ENCODE measurements around the gene OR13C8.
"Not testable (repeated sequence)": the region's sequence is repeated elsewhere in the genome, so short reads cannot be mapped to it uniquely, and the experiment has no call there.

The OR13C8 gene, protein sequence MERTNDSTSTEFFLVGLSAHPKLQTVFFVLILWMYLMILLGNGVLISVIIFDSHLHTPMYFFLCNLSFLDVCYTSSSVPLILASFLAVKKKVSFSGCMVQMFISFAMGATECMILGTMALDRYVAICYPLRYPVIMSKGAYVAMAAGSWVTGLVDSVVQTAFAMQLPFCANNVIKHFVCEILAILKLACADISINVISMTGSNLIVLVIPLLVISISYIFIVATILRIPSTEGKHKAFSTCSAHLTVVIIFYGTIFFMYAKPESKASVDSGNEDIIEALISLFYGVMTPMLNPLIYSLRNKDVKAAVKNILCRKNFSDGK

GRCh38 chr9:104568868-104569267 lies at the start of gene OR13C8:
TSS of gene OR13C8 (plus strand) at chr9:104569168. CDS start at chr9:104569168, 0 bp downstream.
- DNase-seq (ENCODE audit: low spot score), result no peak

DNA sequence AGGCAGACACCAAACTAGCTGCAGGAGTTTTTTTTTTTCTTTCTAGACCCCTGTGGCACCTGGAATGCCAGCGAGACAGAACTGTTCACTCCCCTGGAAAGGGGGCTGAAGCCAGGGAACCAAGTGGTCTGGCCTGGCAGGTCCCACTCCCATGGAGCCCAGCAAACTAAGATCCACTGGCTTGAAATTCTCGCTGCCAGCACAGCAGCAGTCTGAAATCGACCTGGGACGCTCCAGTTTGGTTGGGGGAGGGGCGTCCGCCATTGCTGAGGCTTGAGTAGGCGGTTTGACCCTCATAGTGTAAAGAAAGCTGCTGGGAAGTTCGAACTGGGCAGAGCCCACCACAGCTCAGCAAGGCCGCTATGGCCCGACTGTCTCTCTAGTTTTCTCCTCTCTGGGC lies 48.7 kb upstream of the OR13C8 start:
- not testable (repeated sequence) for DNase-seq (ENCODE audit: low spot score)

DNA sequence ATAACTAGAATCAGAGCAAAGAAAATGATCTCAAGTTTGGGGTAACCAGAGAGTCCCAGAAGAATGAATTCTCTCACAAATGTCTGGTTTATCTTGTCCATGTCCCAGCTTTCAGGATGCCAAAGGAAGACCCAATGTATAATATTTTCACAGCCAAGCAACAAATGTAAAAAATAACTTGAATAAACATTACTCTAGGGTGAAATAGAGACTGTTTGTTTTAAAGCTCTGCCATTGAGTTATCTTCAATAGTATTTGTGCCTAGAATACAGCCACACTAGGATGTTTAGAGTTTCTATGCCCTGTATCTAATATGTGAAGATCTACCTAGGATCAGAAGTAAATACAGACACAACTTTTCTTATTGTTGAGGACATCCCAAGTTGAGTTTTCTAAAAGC lies 41.9 kb upstream of the OR13C8 start, which contains the start of gene OR13C4:
Gene OR13C4, minus strand, starts transcription at position 101 of the 400 bp plus-strand sequence. Its CDS starts 0 bp downstream, at position 101.
- no peak for DNase-seq (ENCODE audit: low spot score)

DNA sequence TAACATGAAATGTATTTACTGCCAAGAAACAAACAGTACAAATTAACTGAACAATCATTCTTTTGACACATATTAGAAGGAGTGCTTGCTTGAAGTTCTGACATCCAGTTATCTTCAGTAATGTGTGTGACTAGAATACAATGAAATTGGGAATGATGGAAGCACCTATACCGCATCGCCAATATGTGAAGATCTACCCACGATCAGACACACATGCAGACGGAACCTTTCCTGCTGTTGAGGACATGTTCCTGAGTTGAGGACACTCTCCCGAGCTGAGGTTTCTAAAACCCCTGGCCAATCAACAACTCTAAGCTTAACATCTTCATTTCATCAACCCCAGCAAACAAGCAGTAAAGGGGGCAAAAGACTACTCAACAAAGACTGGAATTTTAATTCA lies 32.2 kb upstream of the OR13C8 start, which contains the start of gene OR13C3:
Gene OR13C3, minus strand, starts transcription at position 101 of the 400 bp plus-strand sequence. CDS start 133 bp downstream, outside the sequence.
- DNase-seq (ENCODE audit: low spot score), result no peak

DNA sequence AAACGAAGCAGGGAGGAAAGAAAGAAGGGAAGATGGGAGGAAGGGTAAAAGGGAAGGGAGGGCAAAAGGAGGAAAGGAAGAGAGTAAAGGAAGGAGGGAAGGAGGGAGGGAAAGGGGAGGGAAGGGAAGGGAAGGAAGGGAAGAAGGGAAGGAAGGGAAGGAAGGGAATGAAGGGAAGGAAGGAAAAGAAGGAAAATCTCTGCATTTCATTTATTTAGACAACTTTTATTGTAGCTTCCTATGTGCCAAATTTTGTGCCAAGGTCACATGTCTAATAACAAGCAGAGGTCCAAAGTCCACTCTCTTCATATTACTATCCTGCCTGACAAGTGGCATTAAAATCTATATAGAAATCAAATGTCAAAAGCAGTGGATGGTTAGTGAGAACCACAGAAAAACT lies 29.7 kb upstream of the OR13C8 start:
- DNase-seq (ENCODE audit: low spot score), result no peak

DNA sequence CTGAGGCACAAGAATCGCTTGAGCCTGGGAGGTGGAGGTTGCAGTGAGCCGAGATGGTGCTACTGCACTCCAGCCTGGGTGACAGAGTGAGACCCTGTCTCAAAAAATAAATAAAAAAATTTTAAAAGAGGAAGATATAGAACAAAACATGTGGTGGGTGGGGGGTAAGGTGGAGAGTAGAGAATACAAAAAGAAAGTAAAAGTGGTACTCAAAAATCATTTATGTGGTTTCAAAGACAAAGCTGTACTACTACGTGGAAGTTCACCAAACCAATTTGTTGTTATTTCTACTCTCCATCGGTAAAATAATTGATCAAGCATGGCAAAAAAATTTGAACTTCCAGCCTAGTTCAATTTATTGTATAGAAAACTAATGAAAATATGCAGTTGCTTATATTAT lies 24.3 kb upstream of the OR13C8 start:
- DNase-seq (ENCODE audit: low spot score), result no peak

DNA sequence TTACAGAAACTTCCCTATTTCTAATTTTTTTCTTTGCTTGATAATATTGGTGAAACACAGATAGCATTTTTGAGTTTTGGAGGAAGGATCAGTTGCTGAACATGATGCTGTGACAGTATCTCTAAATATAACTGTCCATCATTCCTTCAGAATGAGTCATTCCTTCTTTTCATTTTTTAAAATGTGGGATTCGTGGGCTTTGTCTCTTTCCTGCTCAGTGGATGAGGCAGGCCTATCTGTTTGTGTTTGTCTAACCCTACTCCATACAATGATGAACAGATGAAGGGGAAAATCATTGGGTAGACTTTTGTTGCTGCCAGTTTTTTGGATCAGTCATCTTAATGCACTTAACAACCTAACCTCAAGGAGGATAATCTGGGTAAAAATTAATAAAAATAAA lies 15.7 kb upstream of the OR13C8 start:
- DNase-seq (ENCODE audit: low spot score), result no peak

DNA sequence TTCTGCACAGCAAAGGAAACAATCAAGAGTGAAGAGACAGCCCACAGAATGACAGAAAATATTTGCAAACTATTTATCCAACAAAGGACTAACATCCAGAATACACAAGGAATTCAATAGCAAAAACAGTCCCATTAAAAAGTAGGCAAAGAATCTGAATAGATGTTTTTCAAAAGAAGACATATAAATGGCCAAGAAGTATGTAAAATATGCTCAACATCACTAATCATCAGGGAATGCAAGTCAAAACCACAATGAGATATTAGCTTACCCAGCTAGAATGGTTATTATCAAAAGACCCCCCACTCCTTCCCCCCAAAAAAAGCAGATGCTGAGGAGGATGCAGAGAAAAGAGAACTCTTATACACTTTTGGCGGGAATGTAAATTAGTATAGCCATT lies 13.4 kb upstream of the OR13C8 start:
- no peak for DNase-seq (ENCODE audit: low spot score)

DNA sequence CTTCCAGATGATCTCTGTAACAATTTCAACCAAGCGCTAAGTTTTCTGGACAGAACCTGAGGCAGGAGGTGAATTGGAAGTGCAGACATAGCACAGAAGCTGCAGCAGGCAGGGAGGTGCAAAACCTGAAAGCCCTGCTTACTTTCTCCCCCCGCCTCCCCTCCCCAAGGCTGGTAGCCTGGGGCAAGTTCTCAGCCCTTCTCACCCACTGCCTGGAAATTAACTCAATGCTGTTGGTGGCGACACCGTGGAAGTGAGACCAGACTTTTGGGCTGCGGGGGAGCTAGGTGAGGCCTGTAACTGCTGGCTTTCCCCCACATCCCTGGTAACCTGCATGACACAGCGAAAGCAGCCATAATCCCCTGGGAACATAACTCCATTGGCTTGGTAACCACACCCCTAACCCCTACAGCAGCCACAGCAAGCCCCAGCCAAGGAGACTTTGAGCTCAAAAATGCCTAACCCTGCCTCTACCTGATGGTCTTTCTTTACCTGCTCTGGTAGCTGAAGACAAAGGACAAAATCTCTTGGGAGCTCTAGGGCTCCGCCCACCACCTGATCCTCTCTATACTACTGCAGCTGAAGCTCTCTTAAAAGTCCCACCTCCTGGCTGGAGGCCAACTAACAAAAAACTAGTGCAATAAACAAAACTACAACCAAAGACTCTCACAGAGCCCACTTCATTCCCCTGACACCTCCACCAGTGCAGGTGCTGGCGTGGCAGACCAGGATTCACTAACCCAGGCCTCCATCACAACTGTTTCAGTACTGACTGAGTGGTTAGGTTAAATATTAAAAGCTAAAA lies 11.9 kb upstream of the OR13C8 start:
- DNase-seq (ENCODE audit: low spot score), result no peak

GRCh38 chr9:104564358-104564757 lies 4.6 kb upstream of the OR13C8 start:
- no peak for DNase-seq (ENCODE audit: low spot score)

DNA sequence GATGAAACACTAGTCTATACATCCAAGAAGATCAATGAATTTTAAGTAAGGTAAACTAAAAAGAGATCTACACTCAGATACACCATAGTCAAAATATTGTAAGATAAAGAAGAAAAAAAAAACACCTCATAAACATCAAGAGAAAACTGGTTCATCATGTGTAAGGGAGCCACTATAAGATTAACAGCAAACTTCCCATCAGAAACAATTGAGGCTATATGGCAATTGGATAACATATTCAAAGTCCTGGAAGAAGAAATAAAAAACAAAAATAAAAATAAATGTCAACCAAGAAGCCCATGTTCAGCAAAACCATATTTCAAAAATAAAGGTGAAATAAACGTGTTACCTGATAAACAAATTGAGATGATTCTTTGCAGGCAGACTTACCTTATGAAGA lies 3.6 kb downstream of the OR13C8 start:
- no peak for DNase-seq (ENCODE audit: low spot score)

- no peak for DNase-seq (ENCODE audit: low spot score)
Measured at GRCh38 chr9:104575456-104575855, 6.5 kb downstream of the OR13C8 start.

DNA sequence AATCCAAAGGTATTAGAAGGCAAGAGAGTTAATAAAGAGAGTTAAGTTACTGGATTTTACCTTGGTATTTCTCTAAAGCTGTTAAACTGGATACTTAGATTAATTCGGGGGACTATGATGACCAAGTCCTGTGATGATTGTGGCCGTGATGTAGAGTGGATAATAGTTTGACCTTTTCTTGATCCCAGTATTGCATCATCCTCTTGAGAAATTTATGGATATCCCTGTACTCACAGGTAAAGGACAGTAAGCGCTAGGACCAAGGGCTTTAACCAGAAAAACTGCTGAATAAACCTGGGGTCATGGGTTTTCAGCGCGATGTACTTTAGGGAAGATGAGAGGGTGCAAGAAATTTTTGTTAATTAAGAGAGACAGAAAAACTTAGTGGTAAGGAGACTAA lies 8.3 kb downstream of the OR13C8 start:
- no peak for DNase-seq (ENCODE audit: low spot score)

DNA sequence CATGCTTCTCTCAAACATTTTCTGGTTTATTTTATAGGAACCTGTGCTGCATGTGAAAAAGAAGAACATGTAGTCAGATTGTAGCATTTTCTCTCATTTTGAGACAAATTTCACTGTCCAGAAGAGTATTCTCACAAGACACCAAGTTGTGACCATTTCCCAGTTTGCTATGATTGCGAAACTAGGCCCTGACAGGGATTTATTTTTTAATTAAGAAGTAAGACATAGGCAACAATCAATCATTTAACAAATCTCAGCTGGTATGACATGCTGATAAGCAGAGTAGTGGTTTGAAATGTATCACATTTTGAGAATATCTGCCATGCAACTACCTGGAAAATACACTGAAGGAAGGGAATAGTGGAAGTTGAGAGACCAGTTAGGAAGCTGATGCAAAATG lies 11.6 kb downstream of the OR13C8 start:
- no peak for DNase-seq (ENCODE audit: low spot score)

- no peak for DNase-seq (ENCODE audit: low spot score)
Measured at GRCh38 chr9:104586496-104587180, 17.7 kb downstream of the OR13C8 start.

GRCh38 chr9:104589626-104590025 lies 20.7 kb downstream of the OR13C8 start:
- no peak for DNase-seq (ENCODE audit: low spot score)

DNA sequence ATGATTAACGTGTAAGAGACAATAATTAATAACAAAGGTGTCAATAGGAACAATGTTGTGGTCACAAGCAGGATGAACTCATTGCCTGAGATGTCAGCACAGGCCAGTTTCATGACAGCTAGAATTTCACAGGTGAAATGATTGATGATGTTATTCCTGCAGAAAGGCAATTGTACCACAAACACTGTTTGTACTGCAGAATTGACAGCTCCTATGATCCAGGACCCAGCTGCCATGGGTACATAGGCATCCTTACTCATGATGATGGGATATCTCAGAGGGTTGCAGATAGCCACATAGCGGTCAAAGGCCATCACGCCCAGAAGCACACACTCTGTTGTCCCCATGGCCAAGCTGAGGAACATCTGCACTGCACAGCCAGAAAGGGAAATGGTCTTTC lies 29.8 kb downstream of the OR13C8 start:
- DNase-seq (ENCODE audit: low spot score), result not testable (repeated sequence)

DNA sequence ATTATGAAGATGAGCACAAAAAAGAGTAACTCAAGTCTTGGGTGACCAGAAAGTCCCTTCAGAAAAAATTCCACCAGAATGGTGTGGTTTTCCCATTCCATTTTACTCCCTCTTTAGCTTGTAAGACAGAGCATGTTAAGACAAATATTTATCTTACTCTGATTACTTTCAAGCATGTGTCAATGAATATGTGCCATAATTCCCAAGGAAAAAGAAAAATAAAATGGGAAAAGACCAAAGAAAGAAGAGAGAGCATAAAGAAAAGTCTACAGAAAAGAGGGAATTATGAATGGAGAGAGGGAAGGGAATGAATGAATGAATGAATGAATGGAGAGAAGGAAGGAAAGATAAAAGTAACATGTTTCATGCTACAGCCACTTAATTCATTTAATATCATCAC lies 30.3 kb downstream of the OR13C8 start, which contains the start of gene OR13C5:
Gene OR13C5, minus strand, starts transcription at position 101 of the 400 bp plus-strand sequence. Its CDS starts 0 bp downstream, at position 101.
- DNase-seq (ENCODE audit: low spot score), result not testable (repeated sequence)

DNA sequence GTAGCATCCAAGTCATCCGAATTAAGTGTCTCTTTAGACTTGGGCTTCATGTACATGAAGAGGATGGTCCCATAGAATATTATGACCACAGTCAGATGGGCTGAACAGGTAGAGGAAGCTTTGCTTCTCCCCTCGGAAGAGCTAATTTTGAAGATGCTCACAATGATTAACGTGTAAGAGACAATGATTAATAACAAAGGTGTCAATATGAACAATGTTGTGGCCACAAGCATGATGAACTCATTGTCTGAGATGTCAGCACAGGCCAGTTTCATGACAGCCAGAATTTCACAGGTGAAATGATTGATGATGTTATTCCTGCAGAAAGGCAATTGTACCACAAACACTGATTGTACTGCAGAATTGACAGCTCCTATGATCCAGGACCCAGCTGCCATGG lies 35.8 kb downstream of the OR13C8 start:
- DNase-seq (ENCODE audit: low spot score), result no peak

DNA sequence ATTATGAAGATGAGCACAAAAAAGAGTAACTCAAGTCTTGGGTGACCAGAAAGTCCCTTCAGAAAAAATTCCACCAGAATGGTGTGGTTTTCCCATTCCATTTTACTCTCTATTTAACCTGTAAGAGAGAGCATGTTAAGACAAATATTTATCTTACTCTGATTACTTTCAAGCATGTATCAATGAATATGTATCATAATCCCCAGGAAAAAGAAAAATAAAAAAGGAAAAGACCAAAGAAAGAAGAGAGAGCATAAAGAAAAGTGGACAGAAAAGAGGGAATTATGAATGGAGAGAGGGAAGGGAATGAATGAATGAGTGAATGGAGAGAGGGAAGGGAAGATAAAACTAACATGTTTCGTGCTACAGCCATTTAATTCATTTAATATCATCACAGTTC lies 36.6 kb downstream of the OR13C8 start, which contains the start of gene OR13C2:
Gene OR13C2, minus strand, starts transcription at position 101 of the 400 bp plus-strand sequence. Its CDS starts 0 bp downstream, at position 101.
- DNase-seq (ENCODE audit: low spot score), result not testable (repeated sequence)

GRCh38 chr9:104606152-104606551 lies 37.2 kb downstream of the OR13C8 start:
- DNase-seq (ENCODE audit: low spot score), result no peak

DNA sequence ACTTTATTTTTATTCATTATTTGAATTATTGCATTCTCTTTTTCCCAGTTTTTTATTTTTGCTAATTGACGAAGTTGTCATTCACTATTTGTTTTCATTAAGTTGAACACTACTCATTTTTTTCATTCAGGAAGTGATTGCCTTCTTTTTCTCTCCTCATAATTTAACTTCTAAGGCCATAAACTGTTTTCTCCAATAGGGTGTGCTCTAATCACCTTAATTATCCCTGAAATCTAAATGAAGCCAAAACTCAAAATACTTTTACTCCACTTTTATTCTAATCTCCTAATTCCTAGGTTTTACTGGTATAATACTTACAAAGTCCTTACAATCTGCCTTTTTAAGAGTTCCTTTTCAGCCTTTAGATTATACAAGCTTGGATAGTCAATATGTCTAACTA lies 39.4 kb downstream of the OR13C8 start:
- no peak for DNase-seq (ENCODE audit: low spot score)

Data from iPS-NIHi11 (cell line).